Activated naive CD8-positive, alpha-beta T cell treated with anti-CD3 and anti-CD28 coated beads, Interleukin-2, amount 50 U/mL, for 24 hours (primary cell): ENCODE results near the gene AS3MT.
"Not testable (repeated sequence)": the region's sequence is repeated elsewhere in the genome, so short reads cannot be mapped to it uniquely, and the experiment has no call there.

Experiments
- ATAC-seq: fragments of 150-1000 bp; cut with Tn5 transposase; one replicate; pipeline ENCODE4 v1.10.0; 2021
- DNase-seq: peaks from one replicate; pipeline ENCODE4 v3.0.0; 2021
- H3K27ac Mint-ChIP-seq: one replicate; pipeline ENCODE4 v1.8.0; 2021; ENCODE audit warnings: mild to moderate bottlenecking, mixed read lengths
- H3K27me3 Mint-ChIP-seq: one replicate; pipeline ENCODE4 v1.8.0; 2021; ENCODE audit warnings: mixed read lengths
- H3K36me3 Mint-ChIP-seq: one replicate; pipeline ENCODE4 v1.8.0; 2021; ENCODE audit warnings: low read depth, mixed read lengths
- H3K4me1 Mint-ChIP-seq: one replicate; pipeline ENCODE4 v1.8.0; 2021; ENCODE audit warnings: mixed read lengths
- H3K4me3 Mint-ChIP-seq: one replicate; pipeline ENCODE4 v1.8.0; 2021; ENCODE audit warnings: mild to moderate bottlenecking, moderate library complexity, mixed read lengths
- H3K9me3 Mint-ChIP-seq: one replicate; pipeline ENCODE4 v1.8.0; 2021; ENCODE audit warnings: mixed read lengths

Gene AS3MT, protein sequence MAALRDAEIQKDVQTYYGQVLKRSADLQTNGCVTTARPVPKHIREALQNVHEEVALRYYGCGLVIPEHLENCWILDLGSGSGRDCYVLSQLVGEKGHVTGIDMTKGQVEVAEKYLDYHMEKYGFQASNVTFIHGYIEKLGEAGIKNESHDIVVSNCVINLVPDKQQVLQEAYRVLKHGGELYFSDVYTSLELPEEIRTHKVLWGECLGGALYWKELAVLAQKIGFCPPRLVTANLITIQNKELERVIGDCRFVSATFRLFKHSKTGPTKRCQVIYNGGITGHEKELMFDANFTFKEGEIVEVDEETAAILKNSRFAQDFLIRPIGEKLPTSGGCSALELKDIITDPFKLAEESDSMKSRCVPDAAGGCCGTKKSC

DNA sequence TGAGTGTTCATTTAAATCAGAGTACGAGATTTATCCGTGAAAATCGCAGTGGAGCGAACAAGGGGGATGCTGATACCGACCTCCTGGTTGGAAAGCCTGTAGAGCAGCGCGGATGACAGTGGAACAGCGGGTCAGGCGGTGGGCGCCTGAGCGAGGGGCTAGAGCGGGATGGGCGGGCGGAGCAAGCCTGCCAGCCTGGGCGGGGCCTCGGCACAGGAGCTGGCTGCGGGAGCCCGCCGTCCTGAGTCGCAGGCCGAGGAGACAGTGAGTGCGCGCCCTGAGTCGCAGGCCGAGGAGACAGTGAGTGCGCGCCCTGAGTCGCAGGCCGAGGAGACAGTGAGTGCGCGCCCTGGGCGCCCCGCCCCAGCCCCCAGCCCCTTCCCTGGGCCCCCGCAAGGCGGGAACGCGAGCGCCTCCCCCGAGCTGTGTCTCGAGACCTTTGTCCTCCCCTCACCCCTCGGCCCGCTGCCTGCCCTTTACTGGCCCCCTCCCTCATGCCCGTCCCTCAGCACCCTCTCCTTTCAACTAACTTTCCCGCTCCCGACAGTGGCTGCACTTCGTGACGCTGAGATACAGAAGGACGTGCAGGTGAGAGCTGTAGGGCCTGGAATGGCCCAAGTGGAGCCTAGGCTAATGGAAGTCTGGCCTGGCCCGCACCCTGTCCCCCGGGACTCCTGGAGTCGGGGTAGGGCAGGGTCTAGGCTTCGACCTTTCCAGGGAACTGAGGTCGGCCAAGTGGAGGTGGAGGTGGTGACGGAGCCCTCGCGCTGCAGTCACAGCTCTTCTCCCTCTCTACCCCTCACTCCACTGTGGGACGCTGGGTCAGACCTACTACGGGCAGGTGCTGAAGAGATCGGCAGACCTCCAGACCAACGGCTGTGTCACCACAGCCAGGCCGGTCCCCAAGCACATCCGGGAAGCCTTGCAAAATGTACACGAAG lies at the start of gene AS3MT:
Gene AS3MT (plus strand): TSS at position 213 of the 941 bp plus-strand sequence. CDS start 123 bp downstream, at position 336.
- Mint-ChIP-seq H3K4me1 (peaks cover 13% of the 10 kb centered on the region), H3K9me3 (no peaks in the 10 kb centered on the region), H3K4me3 (peak within 1 kb of the TSS; percentile 69), H3K36me3 (peaks cover 4% of the 10 kb centered on the region), H3K27ac (no peak within 1 kb of the TSS), H3K27me3 (peaks cover 27% of the 10 kb centered on the region)
- peak; percentile 37 for DNase-seq
- ATAC-seq: peak; percentile 88

DNA sequence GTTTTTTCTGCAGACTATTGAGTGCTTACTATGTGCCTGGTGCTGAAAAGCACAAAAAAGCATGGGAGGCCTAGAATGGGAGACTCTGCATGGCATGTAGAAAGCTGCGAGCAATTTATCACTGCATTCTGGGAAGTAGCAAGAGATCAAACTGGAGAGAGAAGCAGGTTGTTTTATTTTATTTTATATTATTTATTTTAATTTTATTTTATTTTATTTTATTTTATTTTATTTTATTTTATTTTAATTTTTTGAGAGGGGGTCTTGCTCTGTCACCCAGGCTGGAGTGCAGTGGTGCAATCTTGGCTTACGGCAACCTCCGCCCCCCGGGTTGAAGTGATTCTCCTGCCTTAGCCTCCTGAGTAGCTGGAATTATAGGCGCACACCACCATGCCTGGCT lies 49.3 kb upstream of the AS3MT start:
- not testable (repeated sequence) for H3K27me3 Mint-ChIP-seq, H3K4me3 Mint-ChIP-seq, H3K9me3 Mint-ChIP-seq, H3K4me1 Mint-ChIP-seq, ATAC-seq, DNase-seq, H3K36me3 Mint-ChIP-seq, H3K27ac Mint-ChIP-seq

DNA sequence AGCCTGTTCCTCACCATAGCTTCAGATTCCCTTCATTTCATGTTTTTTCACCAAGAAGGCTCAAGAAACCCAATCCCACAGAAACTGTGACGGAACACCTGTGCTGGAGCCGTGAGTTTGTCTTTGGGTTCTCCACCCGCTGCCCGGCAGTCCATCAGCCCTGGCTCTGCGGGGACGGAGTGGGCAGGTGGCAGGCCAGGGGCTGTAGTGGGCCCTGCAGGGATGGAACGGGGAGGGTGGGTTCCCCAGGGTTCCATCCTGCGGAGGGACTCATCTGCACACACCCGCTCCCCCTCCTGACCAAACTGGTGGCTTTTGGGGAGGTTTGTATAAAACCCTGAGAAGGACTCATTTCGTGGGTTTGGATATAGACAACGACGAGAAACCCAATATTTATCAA lies 47.0 kb upstream of the AS3MT start:
- Mint-ChIP-seq H3K27me3 (no peaks in the 10 kb centered on the region), H3K9me3 (no peaks in the 10 kb centered on the region), H3K36me3 (no peaks in the 10 kb centered on the region), H3K4me3 (no peak overlapping the region), H3K27ac (no peak overlapping the region), H3K4me1 (no peaks in the 10 kb centered on the region)
- no peak for ATAC-seq
- no peak for DNase-seq

DNA sequence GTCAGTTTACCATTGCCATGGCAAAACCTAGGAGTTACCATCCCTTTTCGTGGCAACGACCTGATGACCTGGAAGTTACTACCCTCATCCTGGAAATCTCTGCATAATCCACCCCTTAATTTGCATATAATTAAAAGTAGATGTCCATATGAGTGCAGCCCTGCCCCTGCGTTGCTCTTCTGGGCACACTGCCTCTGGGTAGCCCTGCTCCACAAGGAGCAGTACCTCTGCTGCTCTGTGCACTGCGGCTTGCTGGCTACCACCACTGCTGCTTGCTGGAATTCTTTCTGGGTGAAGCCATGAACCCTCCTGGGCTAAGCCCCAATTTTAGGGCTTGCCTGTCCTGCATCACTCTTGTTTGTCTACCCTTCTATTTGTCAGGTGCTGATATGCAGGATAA lies 44.6 kb upstream of the AS3MT start:
- Mint-ChIP-seq H3K27ac (no peak overlapping the region), H3K36me3 (no peaks in the 10 kb centered on the region), H3K9me3 (no peaks in the 10 kb centered on the region), H3K4me3 (no peak overlapping the region), H3K27me3 (no peaks in the 10 kb centered on the region), H3K4me1 (no peaks in the 10 kb centered on the region)
- DNase-seq (no peak), ATAC-seq (no peak)

DNA sequence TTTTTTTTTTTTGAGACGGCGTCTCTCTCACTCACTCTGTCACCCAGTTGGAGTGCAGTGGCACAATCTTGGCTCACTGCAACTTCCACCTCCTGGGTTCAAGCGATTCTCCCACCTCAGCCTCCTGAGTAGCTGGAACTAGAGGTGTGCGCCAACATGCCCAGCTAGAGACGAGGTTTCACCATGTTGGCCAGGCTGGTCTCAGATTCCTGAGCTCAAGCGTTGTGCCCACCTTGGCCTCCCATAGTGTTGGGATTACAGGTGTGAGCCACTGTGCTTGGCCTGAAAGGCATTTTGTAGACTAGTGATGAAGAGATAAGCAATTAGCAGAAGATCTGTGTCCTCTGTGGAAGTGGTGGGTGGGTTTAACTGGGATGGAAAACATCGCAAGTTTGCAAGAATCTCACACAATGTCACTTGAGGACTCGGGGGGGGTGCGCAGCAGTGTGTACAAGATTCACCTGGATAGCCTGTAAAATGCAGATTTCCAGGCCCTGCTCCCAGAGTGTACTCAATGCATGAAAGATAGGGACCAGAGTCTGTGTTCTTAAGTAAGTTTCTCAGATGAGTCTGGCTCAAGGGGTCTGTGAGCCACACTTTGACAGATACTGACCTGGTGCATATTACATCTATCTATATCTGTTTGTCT lies 43.0 kb upstream of the AS3MT start:
- Mint-ChIP-seq H3K9me3 (no peaks in the 10 kb centered on the region), H3K27me3 (no peaks in the 10 kb centered on the region), H3K4me1 (no peaks in the 10 kb centered on the region), H3K36me3 (no peaks in the 10 kb centered on the region), H3K27ac (no peak overlapping the region), H3K4me3 (no peak overlapping the region)
- DNase-seq (no peak), ATAC-seq (no peak)

DNA sequence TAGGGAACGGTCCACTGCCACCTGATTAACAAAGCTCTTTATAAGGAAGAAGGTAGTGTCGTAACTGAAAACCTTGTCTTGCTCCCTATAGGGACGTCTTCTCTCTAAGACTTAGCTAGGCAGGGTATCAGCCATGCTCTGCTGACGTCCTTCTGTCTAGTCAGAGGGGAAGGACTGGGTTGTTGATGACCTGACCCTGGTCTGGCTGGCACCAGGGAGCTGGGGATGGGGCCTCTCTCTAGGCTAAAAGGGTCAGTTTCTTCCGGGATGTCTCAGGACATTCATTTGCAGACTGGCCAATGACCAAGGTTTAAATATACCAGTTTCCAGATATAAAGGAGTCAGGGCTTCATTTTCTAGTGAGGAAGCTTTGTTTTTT lies 41.7 kb upstream of the AS3MT start:
- H3K27me3 Mint-ChIP-seq: no peaks in the 10 kb centered on the region
- DNase-seq (no peak), ATAC-seq (no peak)
- no peak overlapping the region for H3K27ac Mint-ChIP-seq
- no peaks in the 10 kb centered on the region for H3K4me1 Mint-ChIP-seq
- no peaks in the 10 kb centered on the region for H3K36me3 Mint-ChIP-seq
- no peak overlapping the region for H3K4me3 Mint-ChIP-seq
- H3K9me3 Mint-ChIP-seq: no peaks in the 10 kb centered on the region

DNA sequence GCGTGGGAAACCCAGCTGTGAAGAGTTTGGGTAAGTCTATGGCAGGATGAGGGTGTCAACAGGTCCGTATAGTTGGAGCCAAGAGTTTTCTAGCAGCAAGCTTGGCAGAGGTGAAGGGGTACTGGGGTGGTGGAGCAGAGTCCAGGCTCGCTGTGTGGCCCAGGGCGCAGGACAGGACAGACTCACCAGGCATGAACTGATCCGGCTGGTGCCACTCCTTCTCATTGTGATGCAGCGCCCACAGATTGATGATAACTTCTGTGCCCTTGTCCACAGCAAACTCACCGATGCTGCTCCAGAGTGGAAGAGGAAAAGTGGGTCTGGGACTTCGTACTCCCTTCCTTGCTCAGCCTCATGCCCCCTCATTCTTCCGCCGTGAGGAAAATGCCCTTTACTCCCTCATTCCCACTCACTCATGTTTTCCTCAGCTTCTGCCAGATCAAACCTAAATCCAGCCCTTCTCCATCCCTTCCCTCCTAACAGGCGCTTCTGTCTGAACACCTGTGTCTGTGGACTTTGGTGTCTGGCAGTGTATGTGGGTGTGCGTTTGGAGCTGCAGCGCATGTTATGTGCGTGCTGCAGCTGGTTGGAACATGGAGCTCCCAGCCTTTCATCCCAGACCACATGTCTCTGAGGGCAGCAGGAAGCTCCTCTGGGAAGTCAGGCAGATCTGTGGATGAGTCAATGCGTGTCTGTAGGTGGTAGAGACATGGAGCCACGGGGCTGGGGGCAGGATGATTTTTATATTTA lies 37.8 kb upstream of the AS3MT start:
- ATAC-seq (no peak), DNase-seq (no peak)
- Mint-ChIP-seq H3K27ac (no peak overlapping the region), H3K4me3 (no peak overlapping the region), H3K36me3 (no peaks in the 10 kb centered on the region), H3K9me3 (no peaks in the 10 kb centered on the region), H3K27me3 (no peaks in the 10 kb centered on the region), H3K4me1 (no peaks in the 10 kb centered on the region)

DNA sequence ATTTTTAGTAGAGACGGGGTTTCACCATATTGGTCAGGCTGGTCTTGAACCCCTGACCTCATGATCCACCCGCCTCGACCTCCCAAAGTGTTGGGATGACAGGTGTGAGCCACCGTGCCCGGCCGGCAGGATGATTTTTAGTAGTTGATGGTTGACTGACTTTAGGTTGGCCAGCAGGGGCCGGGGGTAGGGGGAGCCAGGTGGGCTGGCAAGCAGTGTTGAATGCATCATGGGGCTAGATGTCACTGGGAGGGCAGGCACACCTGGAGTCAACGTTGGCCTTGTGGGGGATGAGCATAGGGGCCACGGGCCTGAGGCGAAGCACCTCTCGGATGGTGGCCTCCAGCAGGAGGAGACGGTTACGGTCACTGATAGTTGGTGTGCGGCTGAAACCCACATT lies 37.0 kb upstream of the AS3MT start:
- DNase-seq (no peak), ATAC-seq (no peak)
- Mint-ChIP-seq H3K27me3 (no peaks in the 10 kb centered on the region), H3K36me3 (no peaks in the 10 kb centered on the region), H3K4me1 (no peaks in the 10 kb centered on the region), H3K4me3 (no peak overlapping the region), H3K9me3 (no peaks in the 10 kb centered on the region), H3K27ac (no peak overlapping the region)

DNA sequence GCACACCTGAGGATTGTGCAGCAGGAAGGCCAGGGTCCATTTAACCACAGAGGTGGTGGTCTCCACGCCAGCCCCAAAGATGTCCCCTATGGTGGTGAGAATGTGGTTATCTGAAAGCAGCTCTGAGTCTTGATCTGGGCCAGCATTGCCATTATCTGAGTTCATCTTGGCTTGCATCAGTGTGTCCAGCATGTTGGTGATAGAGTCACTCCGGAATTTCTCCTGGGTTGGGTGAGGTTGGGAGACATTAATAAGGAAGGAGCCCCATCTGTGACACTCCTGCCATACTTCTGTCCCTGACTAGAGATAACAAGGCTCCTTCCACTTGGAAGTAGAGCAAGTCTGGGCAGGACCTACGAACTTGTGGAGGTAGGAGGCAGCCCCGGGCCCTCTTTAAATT lies 36.3 kb upstream of the AS3MT start:
- no peak for ATAC-seq
- H3K27ac Mint-ChIP-seq: no peak overlapping the region
- no peaks in the 10 kb centered on the region for H3K9me3 Mint-ChIP-seq
- H3K36me3 Mint-ChIP-seq: no peaks in the 10 kb centered on the region
- H3K4me3 Mint-ChIP-seq: no peak overlapping the region
- H3K4me1 Mint-ChIP-seq: no peaks in the 10 kb centered on the region
- no peaks in the 10 kb centered on the region for H3K27me3 Mint-ChIP-seq
- no peak for DNase-seq

DNA sequence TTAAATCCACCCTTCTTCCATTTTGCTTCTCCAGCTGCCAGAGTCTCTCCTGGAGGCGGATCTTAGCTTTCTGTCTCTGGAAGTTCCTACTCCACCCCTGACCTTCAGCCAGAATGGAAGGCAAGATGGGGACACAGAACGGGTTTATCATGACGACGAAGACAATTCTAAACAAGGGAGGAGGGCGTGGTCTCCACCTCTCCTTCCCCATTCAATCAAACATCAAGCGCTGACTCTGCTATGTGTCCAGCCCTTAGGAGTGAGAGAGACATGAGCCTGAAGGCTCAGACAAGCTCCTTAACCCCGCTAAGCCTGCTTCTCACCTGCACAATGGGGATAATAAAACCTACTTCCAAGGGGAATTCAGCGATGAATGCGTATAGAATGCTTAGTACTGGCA lies 35.1 kb upstream of the AS3MT start:
- Mint-ChIP-seq H3K4me1 (no peaks in the 10 kb centered on the region), H3K27ac (no peak overlapping the region), H3K4me3 (no peak overlapping the region), H3K9me3 (no peaks in the 10 kb centered on the region), H3K36me3 (no peaks in the 10 kb centered on the region), H3K27me3 (no peaks in the 10 kb centered on the region)
- DNase-seq (no peak), ATAC-seq (no peak)

DNA sequence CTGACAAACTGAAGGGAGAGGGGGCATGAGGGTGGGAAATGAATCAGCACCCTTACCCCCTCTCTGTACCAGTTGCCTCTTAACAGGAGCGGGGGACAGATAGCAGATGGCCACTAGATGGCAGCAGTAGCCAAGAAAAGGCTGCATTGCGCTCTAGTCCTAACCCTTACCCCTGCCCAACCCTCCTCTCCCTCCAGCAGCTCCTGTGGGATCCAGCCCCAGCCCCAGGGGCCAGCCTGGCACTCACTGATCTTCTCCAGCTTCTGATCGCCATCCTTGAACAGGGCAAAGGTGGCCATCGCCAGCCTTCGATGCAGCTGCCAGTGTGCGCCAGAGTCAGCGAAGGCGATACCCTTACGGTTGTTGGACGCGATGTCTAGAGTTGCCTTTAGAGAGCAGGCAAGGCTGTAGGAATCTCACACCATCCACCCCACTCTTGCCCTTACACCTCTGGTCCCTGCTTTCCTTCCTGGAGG lies 34.2 kb upstream of the AS3MT start:
- no peaks in the 10 kb centered on the region for H3K27me3 Mint-ChIP-seq
- peak; percentile 80 for DNase-seq
- no peaks in the 10 kb centered on the region for H3K4me1 Mint-ChIP-seq
- ATAC-seq: peak; percentile 96
- no peak overlapping the region for H3K27ac Mint-ChIP-seq
- H3K36me3 Mint-ChIP-seq: no peaks in the 10 kb centered on the region
- H3K9me3 Mint-ChIP-seq: no peaks in the 10 kb centered on the region
- no peak overlapping the region for H3K4me3 Mint-ChIP-seq

DNA sequence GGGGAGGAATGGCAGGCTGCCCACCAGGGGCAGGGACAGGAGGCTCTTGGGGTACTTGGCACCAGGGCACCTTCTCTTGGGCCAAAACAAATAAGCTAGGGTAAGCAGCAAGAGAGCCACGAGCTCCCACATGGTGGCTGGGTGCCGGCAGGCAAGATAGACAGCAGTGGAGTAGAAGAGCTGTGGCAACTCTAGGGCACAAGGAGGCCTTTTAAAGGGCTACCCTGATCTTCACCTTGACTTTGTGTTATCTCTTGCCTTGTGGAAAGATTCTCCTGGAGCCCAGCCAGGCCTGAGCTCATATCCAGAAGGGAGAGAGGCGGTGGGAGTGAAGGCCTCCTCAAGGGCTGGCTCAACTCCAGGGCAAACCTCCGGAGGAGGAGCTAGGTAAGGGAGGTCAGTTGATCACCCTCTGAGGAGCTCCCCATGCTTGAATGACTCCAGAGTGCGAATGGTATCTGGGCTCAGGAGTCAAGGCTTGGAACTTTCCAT lies 32.0 kb upstream of the AS3MT start, which contains the start of gene CYP17A1:
Gene CYP17A1 (minus strand): TSS at position 184 of the 492 bp plus-strand sequence. CDS start 52 bp downstream, at position 132.
- H3K4me3 Mint-ChIP-seq: no peak within 1 kb of the TSS
- H3K36me3 Mint-ChIP-seq: no peaks in the 10 kb centered on the region
- DNase-seq: no peak
- H3K4me1 Mint-ChIP-seq: no peaks in the 10 kb centered on the region
- no peaks in the 10 kb centered on the region for H3K9me3 Mint-ChIP-seq
- no peak within 1 kb of the TSS for H3K27ac Mint-ChIP-seq
- peaks cover 2% of the 10 kb centered on the region for H3K27me3 Mint-ChIP-seq
- no peak for ATAC-seq

DNA sequence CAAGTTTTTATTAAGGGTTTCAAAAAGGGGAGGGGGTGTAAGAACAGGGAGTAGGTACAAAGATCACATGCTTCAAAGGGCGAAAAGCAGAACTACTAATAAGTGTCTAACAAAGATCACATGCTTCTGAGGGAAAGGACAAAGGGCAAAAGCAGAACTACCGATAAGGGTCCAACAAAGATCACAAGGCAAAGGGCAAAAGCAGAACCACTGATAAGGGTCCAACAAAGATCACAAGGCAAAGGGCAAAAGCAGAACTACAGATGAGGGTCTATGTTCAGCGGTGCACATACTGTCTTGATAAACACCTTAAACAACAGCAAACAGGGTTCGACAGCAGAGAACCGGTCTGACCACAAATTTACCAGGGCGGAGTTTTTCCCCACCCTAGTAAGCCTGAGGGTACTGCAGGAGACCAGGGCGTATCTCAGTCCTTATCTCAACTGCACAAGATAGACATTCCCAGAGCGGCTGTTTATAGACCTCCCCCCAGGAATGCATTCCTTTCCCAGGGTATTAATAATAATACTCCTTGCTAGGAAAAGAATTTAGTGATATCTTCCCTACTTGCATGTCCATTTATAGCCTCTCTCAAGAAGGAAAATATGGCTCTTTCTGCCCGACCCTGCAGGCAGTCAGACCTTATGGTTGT lies 30.9 kb upstream of the AS3MT start:
- not testable (repeated sequence) for H3K27ac Mint-ChIP-seq, H3K9me3 Mint-ChIP-seq, H3K4me1 Mint-ChIP-seq, H3K27me3 Mint-ChIP-seq, DNase-seq, H3K36me3 Mint-ChIP-seq, ATAC-seq, H3K4me3 Mint-ChIP-seq
